ENCODE measurements around the gene NOB1.
A peak's percentile ranks its signal among the peaks of the same experiment; 100 is the strongest.

DNA sequence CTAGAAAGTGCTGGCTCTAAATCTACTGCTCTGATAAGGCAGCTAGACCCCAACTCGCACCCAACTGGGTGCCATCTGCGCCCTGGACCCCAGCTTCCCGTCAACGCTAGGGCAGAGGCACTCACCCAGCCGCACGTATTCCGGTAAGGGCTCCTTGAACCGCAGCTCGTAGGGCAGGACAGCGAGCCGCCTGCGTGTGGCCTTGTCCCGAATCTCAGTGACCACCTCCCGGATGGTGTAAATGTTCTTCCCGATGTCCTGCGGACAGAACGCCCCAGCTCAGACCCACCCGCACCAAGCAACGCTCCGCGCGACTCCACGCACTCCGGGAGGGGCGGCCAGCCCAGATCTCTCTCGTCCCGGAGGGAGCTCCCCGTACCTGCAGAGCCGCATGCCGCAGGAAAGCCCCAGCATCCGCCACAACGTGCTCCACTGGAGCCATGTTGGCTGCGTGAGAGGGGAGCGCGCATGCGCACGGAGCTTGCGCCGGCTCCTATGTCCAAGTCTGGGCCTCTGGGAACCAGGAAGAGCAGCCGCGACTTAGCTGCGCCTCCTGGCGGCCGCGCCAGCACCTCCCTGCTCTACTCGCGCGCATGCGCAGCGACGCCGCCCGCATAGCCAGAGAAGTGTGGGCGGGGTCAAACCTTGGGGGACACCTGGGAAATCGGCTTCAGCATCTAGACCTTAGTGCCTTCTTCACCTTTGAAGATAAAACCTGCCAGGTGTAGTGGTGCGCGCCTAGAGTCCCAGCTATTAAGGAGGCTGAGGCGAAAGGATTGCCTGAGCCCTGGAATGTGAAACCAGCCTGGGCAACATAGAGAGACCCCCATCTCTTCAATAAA lies at the start of gene NOB1:
- no peak for TF ChIP-seq POLR2A (IDR thresholded peaks at IDR 0.05)
- TF ChIP-seq, protein P1, sequence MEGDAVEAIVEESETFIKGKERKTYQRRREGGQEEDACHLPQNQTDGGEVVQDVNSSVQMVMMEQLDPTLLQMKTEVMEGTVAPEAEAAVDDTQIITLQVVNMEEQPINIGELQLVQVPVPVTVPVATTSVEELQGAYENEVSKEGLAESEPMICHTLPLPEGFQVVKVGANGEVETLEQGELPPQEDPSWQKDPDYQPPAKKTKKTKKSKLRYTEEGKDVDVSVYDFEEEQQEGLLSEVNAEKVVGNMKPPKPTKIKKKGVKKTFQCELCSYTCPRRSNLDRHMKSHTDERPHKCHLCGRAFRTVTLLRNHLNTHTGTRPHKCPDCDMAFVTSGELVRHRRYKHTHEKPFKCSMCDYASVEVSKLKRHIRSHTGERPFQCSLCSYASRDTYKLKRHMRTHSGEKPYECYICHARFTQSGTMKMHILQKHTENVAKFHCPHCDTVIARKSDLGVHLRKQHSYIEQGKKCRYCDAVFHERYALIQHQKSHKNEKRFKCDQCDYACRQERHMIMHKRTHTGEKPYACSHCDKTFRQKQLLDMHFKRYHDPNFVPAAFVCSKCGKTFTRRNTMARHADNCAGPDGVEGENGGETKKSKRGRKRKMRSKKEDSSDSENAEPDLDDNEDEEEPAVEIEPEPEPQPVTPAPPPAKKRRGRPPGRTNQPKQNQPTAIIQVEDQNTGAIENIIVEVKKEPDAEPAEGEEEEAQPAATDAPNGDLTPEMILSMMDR (IDR thresholded peaks at IDR 0.05) = peak; percentile 93 to 100 (median 99)
